NCI-H2029 (cell line): ENCODE measurements around the gene AHCYL1.

ENCODE experiments used
- DNase-seq: peaks from one replicate; lab custom pipeline; 2025; lab: John Stamatoyannopoulos, UW

The AHCYL1 gene

GRCh38 chr1:109976762-109977161, 7.8 kb upstream of the AHCYL1 start:
- no peak for DNase-seq

GRCh38 chr1:109977225-109977624, 7.3 kb upstream of the AHCYL1 start:
- DNase-seq, result no peak

DNA sequence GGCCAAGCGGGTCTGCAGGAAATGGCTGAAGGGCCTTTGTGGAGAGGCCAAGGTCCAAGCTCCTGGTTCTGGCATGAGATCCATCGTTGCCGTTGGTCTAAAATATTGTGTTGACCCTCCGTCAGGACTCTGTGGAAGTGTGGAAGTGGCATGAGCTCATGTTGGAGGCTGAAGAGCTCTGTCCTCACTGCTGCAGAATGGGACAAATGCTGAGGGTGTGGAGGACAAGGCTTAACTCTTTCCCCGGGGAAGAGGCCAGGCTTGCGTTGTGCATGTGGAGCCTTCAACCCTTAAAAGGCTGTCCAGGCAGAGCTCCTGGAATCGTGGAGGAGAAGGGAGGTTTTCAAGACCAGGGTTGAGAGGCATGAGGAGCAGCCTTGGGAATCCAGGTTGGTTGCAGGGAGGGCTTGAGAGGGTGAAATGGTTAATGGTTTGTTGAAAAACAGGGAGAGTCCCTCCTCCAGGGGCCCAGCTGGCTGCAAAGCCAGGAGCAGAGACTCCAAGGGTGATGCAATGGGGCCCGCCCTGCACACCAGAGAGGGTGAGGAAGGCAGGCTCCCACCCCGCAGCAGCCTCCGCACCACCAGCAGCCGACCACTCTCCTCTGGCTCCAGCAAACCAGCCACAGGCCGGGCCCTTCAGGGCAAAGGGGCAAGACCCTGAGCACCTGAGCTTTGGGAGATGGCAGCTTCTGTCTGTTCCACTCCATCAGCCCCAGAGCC, 6.7 kb upstream of the AHCYL1 start:
- no peak for DNase-seq

GRCh38 chr1:109978761-109979488, 5.6 kb upstream of the AHCYL1 start:
- DNase-seq, result no peak

GRCh38 chr1:109979489-109980091, 5.0 kb upstream of the AHCYL1 start:
- no peak for DNase-seq

- no peak for DNase-seq
Observed at GRCh38 chr1:109980324-109981003, 4.1 kb upstream of the AHCYL1 start.

- no peak for DNase-seq
Observed at GRCh38 chr1:109981004-109981335, 3.6 kb upstream of the AHCYL1 start.

DNA sequence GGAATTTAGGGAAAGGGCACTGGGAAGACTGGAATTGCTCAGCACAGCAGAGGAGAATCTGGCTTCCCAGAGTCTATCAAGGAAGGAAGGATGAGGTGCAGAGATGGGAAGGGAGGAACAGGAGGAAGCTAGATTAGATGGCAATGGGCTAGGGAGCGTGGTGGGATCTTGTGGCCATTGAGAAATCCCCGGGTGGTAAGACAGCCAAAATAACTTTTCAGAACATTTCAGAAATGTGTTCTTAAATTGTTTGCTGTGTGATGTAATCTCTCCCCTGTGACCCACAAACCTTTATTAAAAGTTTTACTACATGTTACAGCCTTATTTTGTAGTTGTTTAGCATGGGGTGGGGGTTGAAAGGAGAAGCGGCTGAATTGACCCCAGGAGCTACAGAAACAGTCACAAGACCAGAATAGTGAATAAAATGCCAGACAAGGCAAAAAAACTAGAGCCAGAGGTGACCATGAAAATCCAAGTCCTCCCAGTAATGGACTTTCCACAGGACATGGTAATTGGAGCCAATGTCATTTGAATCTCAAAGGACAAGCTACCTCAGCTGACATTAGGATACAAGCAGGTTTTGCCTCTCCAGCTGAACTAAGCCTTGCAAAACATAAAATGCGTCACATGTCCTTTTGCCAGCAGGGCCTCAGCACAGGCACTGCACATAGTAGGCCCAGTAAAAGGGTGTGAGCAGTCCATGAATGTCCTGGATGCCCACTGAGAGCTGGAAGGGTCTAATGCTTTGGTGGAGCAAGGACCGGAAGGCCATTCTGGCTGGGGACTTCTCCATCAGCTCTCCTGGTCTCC, 980 bp upstream of the AHCYL1 start:
- DNase-seq, result no peak

DNA sequence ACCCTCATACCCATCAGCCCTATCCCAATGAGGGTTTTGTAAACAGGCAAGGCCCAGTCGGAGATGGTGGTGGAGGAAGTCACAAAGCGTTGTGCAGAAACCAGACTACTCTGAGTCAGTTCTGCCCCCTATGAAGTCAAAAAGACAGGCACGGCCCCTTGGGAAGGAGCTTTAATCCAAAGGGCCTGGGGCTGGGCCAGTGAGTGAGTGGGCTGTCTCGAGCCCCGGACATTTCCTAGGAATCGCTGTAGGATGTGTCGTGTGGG, 442 bp upstream of the AHCYL1 start:
- DNase-seq, result no peak

GRCh38 chr1:109985247-109986053, 885 bp downstream of the AHCYL1 start:
- DNase-seq, result no peak

DNA sequence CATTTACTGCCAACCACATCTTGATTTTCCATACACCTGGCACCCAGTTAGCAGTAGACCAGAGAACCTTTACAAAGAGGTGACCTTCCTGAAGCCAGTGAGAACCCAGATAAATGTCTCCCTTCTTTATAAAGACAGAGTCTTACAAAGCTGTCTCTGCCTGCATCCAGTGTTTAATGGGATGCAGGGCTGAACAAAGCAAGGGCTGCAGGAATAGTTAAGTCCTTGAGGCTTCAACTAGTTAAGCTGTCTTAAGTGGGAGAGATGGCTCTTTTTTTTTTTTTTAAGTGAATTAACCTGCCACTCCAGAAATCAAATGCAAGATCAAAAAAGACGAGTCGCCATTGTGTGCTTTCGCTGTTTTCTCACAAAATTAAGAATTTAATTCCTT, 1.5 kb downstream of the AHCYL1 start:
- DNase-seq, result no peak

GRCh38 chr1:109988349-109988914, 3.9 kb downstream of the AHCYL1 start:
- no peak for DNase-seq

- no peak for DNase-seq
Observed at GRCh38 chr1:109989506-109990301, 5.1 kb downstream of the AHCYL1 start.

DNA sequence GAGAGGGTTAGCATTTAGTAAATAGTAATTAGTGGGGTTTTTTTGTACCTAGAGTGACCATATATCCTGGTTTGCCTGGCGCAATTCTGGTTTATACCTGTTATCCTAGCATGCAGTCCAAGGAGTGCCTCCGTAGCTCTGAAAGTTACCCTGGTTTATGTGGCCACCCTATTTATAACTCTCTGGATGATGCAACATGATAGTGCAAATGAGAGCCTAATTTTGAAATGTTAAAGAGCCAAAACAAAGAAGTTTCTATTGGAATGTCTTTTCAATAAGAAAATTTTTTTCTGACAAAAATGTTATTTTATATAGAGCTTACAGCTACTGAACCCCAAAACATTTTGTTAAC, 5.7 kb downstream of the AHCYL1 start:
- DNase-seq, result no peak

DNA sequence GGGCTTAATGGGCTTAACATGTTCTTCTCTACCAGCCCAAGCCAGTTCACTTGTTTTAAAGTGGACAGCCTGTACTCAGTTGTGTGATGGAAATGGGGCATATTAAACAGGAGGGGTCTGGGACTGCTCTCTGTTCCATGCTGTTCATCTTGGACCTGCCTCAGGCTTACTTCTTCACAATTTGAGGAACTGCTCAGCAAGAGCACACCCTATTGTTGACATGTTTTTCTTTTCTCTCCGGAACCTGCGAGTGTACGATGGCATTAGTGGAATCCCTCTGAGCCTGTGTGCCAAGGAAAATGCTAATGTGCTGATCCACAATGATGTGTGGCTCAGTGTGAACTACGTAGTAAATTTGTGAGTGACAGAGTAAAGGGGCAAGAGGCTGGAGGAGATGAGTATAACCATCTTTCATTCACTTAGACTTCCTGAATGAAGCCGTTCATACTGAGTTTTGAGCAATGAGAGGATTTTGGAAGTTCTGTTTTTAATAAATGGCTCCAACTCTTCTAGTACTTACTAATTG, 6.9 kb downstream of the AHCYL1 start:
- no peak for DNase-seq

GRCh38 chr1:109993885-109994284, 9.3 kb downstream of the AHCYL1 start:
- DNase-seq, result no peak

- DNase-seq, result no peak
Observed at GRCh38 chr1:109994654-109995053, 10.1 kb downstream of the AHCYL1 start.

GRCh38 chr1:109995536-109995935, 11.0 kb downstream of the AHCYL1 start:
- DNase-seq, result no peak

DNA sequence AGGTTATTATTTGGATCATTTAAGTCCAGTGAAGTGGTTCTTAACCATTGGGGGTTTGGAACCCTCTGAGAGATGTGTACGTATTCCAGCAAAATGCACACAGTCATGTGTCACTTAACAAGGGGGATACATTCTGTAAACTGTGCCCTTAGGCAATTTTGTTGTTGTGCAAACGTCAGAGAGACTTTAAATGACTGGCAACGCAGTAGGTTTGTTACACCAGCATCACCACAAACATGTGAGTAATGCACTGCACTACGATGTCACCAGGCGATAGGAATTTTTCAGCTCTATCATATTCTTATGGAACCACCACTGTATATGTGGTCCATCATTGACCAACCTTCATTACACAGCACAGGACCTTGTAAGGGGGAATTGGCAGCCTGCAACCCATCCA, 11.9 kb downstream of the AHCYL1 start:
- DNase-seq, result no peak

DNA sequence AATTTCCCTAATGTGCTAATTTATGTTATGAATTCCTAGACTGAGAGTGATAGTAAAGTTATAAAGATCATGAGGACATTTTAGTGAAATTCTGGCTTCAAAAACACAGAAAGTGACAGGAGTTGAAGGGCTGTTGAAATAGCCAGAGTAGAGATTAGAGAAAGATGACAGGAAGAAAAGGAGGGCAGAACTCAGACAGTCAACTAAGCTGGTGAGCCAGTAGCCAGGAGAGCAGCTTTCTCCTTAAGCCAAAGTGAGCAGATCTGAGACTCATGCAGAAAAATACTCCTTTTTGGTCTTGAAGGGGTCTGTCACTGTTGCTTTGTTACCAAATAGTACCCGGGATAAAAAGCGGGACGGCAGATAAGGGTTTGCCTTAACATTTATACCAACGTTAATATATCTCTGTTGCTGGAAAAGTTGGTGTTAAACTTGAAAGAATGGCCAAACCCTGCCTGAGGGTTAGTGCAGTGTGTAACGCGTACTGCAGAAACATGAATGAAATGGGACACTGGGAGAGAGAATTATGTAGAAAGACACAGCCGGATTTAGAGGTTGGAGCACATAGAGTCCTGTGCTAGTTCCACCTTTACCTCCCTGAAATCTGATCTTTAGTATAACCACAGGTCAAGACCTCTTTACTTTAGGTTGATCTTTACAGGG, 12.8 kb downstream of the AHCYL1 start:
- no peak for DNase-seq
